ENCODE data around the gene SH3PXD2B.

Gene SH3PXD2B

GRCh38 chr5:172339264-172340180 is 114.8 kb downstream of the SH3PXD2B start:
- TF ChIP-seq GATA2 (IDR thresholded peaks at IDR 0.05; ENCODE audit: low read depth, low read length) (no peak), GATA3 (IDR thresholded peaks at IDR 0.05; ENCODE audit: low read depth, low read length) (no peak)

- TF ChIP-seq GATA3 (IDR thresholded peaks at IDR 0.05; ENCODE audit: low read depth, low read length) (no peak), GATA2 (IDR thresholded peaks at IDR 0.05; ENCODE audit: low read depth, low read length) (no peak)
Observed at GRCh38 chr5:172336676-172337285, 117.5 kb downstream of the SH3PXD2B start.

- TF ChIP-seq GATA2 (IDR thresholded peaks at IDR 0.05; ENCODE audit: low read depth, low read length) (no peak), GATA3 (IDR thresholded peaks at IDR 0.05; ENCODE audit: low read depth, low read length) (no peak)
Observed at GRCh38 chr5:172336264-172336663, 118.1 kb downstream of the SH3PXD2B start.

GRCh38 chr5:172335721-172336120 is 118.6 kb downstream of the SH3PXD2B start:
- TF ChIP-seq GATA3 (IDR thresholded peaks at IDR 0.05; ENCODE audit: low read depth, low read length) (no peak), GATA2 (IDR thresholded peaks at IDR 0.05; ENCODE audit: low read depth, low read length) (no peak)

- no peak for TF ChIP-seq GATA3 (IDR thresholded peaks at IDR 0.05; ENCODE audit: low read depth, low read length)
- no peak for TF ChIP-seq GATA2 (IDR thresholded peaks at IDR 0.05; ENCODE audit: low read depth, low read length)
Observed at GRCh38 chr5:172334641-172335040, 119.7 kb downstream of the SH3PXD2B start.

GRCh38 chr5:172334196-172334595 is 120.1 kb downstream of the SH3PXD2B start:
- TF ChIP-seq GATA2 (IDR thresholded peaks at IDR 0.05; ENCODE audit: low read depth, low read length) = no peak
- no peak for TF ChIP-seq GATA3 (IDR thresholded peaks at IDR 0.05; ENCODE audit: low read depth, low read length)

GRCh38 chr5:172325452-172325851 is 128.9 kb downstream of the SH3PXD2B start:
- no peak for TF ChIP-seq GATA3 (IDR thresholded peaks at IDR 0.05; ENCODE audit: low read depth, low read length)
- TF ChIP-seq GATA2 (IDR thresholded peaks at IDR 0.05; ENCODE audit: low read depth, low read length) = no peak

- TF ChIP-seq GATA2 (IDR thresholded peaks at IDR 0.05; ENCODE audit: low read depth, low read length) = no peak
- no peak for TF ChIP-seq GATA3 (IDR thresholded peaks at IDR 0.05; ENCODE audit: low read depth, low read length)
Observed at GRCh38 chr5:172322028-172322965, 132.0 kb downstream of the SH3PXD2B start.

GRCh38 chr5:172321593-172321992 is 132.7 kb downstream of the SH3PXD2B start:
- TF ChIP-seq GATA3 (IDR thresholded peaks at IDR 0.05; ENCODE audit: low read depth, low read length) (no peak), GATA2 (IDR thresholded peaks at IDR 0.05; ENCODE audit: low read depth, low read length) (no peak)

GRCh38 chr5:172319708-172320441 is 134.4 kb downstream of the SH3PXD2B start:
- TF ChIP-seq GATA3 (IDR thresholded peaks at IDR 0.05; ENCODE audit: low read depth, low read length) (no peak), GATA2 (IDR thresholded peaks at IDR 0.05; ENCODE audit: low read depth, low read length) (no peak)

- TF ChIP-seq GATA2 (IDR thresholded peaks at IDR 0.05; ENCODE audit: low read depth, low read length) = no peak
- no peak for TF ChIP-seq GATA3 (IDR thresholded peaks at IDR 0.05; ENCODE audit: low read depth, low read length)
Observed at GRCh38 chr5:172315587-172316493, 138.5 kb downstream of the SH3PXD2B start.

GRCh38 chr5:172313915-172314314 is 140.4 kb downstream of the SH3PXD2B start:
- no peak for TF ChIP-seq GATA3 (IDR thresholded peaks at IDR 0.05; ENCODE audit: low read depth, low read length)
- TF ChIP-seq GATA2 (IDR thresholded peaks at IDR 0.05; ENCODE audit: low read depth, low read length) = no peak

Data from SH-SY5Y (cell line).